ENCODE results near the gene SYPL1. TPM values are rescaled to one million over a fixed set of nuclear protein-coding genes. Genes with fewer than 3 reads are reported as not detected.

SYPL1 gene
- total RNA-seq, 1 donor from 2014 or later: 72.2 TPM

- no peak for DNase-seq (ENCODE audit: extremely low read depth, low read depth, low spot score)
These were observed 43.1 kb downstream of the SYPL1 start for GRCh38 chr7:106068986-106069385.

- no peak for DNase-seq (ENCODE audit: extremely low read depth, low read depth, low spot score)
These were observed 43.6 kb downstream of the SYPL1 start for GRCh38 chr7:106068538-106068961.

DNA sequence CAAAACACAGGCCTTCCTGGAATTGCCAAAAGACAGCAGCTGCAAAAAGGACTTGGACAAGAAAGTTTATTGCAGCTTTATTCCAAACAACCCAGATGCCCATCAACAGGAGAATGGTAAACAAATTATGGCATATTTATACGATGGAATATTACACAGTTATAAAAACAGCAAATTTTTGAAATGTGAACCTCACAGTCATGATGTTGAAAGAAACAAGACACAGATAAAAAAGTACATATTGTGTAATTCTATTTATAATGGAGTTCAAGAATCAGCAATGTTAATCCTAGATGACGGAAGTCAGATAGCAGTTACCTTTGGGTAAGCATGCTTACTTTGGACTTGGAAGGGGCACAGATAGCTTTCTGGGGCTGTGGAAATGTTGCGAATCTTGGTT lies 44.4 kb downstream of the SYPL1 start:
- DNase-seq (ENCODE audit: extremely low read depth, low read depth, low spot score): no peak

- DNase-seq (ENCODE audit: extremely low read depth, low read depth, low spot score): no peak
These were observed 46.3 kb downstream of the SYPL1 start for GRCh38 chr7:106065575-106066500.

- DNase-seq (ENCODE audit: extremely low read depth, low read depth, low spot score): no peak
These were observed 47.1 kb downstream of the SYPL1 start for GRCh38 chr7:106064771-106065574.

DNA sequence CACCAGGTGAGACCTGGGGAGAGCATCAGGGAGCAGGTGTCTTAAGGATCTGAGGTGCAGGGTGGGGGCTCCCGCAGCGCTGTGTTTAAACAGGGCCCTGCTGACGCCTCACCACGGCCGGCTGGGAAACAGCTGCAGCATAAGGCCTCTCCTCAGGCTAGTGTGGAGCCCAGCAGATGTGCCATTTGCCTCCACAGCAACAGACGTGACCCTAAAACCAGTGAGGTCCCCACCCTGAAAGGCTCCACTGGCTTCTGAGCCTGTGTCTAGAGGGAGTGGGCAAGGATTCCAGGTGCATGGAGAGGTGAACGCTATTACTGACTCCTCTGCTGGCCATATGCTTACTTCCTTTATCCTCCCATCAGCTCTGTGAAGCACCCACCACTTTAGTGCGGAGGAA lies 47.8 kb downstream of the SYPL1 start:
- DNase-seq (ENCODE audit: extremely low read depth, low read depth, low spot score): no peak

- DNase-seq (ENCODE audit: extremely low read depth, low read depth, low spot score): no peak
These were observed 48.4 kb downstream of the SYPL1 start for GRCh38 chr7:106063692-106064091.

DNA sequence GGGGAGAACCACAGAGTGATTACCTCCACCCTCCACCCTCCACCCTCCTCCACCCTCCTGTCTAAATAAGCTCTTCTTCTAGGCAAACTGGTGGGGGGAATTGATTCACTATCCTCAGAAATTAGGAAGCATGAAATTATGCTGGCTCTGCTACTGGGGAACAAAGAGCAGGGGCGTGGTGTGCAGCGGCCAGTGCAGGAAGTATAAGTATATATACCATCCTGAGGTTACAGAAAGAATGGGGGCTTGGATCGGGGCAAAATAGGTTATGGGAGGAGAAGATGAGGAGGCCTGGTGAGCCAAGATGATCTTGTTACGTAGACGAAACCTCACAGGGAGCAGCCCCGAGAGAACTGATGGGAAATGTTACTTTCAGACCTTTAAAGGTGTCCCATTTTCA lies 49.1 kb downstream of the SYPL1 start:
- no peak for DNase-seq (ENCODE audit: extremely low read depth, low read depth, low spot score)

DNA sequence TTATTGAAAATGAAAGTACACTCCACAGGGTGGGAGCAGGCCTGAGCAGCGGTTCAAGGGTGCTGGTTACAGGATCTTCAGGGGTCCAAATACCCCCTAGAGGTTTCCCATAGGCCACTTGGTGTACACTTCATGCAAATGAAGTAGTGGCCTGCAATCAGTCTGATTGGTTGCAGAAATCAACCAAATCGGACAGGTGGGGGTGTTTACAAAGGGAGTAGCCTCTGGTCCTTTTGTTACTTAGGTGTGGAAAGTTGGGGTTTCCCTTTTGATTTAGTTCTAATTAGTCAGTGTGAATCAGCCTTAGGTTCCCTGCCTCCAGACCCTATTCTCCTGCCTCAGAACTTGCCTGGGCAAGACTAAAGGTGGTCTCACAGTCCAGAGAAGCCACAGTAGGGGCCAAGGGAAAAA lies 49.6 kb downstream of the SYPL1 start:
- no peak for DNase-seq (ENCODE audit: extremely low read depth, low read depth, low spot score)

GRCh38 chr7:106062006-106062405 lies 50.1 kb downstream of the SYPL1 start:
- DNase-seq (ENCODE audit: extremely low read depth, low read depth, low spot score): no peak

DNA sequence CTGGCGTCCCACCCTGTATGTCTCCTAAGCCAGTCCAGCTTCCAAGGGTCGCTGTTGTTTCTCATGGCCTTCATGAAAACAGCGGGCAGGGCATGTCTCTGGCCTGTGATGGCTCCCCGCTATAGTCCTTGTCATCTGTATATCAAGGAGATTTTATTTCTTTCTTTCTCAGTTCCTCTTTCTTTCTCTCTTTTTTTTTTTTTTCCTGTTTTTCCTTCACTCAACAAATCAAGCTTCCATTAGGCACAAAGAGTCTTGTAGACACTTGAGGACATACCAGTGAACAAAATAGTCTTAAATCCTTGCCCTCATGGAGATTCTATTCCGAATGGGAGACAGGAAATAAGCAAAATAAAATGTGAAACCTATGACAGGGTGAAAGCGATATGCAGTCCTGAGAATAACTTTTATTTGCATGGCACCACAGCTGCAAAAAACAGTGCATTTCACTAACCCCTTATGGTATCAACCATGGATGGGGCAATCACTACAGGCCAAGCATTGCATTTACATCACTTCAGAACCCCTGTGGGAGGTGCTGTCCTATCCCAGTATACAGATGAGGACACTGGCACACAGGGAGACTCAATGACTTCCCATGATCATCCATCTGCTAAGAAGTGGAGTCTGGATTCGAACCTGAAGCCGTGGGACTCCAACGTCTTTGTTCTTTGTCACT lies 50.7 kb downstream of the SYPL1 start:
- DNase-seq (ENCODE audit: extremely low read depth, low read depth, low spot score): no peak

GRCh38 chr7:106060394-106060920 lies 51.7 kb downstream of the SYPL1 start:
- DNase-seq (ENCODE audit: extremely low read depth, low read depth, low spot score): no peak

DNA sequence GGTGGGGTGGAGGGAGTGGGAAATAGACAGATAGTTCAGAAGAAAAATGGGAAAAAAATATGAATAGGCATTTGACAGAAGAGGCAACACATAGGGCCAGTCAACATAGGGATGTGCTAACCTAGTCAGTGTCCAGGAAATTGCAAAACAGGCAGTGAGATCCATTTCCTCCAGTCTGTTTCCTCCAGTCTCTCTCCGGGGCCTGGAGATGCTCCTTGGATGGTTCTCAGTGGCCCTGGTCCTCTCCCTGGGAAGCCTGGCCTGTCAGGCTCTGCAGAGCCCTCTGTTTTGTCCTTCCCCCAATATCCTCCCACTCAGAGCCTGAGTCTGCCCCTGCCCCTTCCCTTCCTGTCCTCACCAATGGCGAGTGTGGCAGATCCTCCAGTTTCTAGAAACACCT lies 52.6 kb downstream of the SYPL1 start:
- DNase-seq (ENCODE audit: extremely low read depth, low read depth, low spot score): no peak

DNA sequence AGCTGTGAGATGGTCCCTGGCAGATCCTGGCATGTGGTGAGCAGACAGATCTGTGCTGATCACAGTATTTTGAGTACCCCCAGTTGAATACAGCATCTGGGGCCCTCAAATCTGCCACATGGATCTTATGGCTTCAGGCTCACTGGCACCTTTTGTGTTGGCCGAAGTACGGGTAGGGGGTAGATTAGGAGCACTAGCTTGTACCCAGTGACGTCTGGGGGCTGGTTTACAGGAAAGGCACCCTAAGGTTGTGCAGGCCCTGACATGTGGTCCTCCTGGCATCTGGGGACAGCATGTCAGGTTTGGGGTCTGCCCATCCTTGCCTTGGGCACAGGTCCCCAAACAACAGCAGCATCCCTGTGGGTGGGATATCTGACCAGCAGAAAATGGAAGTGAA lies 53.2 kb downstream of the SYPL1 start:
- no peak for DNase-seq (ENCODE audit: extremely low read depth, low read depth, low spot score)

- no peak for DNase-seq (ENCODE audit: extremely low read depth, low read depth, low spot score)
These were observed 53.9 kb downstream of the SYPL1 start for GRCh38 chr7:106057962-106058927.

DNA sequence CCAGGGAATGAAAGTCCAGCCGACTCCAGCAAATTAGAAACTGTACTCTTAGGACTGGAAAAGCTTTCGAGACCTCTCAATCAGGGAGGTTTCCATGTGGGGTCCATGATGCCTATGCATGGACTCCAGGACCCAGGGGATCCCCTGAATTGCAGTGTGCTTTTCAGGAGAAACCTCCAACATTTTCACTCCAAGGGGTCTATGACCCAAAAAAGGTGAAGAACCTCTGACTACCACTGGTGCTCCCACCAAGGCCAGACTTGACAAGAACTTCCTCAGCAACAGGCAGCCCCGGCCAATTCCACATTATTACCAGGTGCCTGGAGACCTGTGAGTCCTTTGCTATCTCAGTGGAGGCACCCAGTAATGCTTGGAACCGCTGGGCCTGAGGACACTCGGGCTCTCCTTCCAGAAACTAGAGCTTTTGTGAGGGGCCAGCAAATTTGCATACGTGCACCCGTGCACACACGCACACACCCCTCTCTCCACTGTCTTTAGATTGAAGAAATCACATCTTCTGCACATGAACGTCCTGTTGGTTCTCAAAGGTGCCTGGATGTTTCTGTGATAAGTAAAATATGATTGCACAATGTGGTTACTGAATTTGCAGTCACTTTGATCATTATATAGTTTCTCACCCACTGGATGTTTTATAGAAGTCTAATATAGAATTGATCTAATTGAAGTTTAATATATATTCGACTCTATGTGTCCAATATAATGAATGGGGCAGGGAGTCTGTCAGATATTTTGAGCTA lies 54.7 kb downstream of the SYPL1 start:
- DNase-seq (ENCODE audit: extremely low read depth, low read depth, low spot score): no peak

DNA sequence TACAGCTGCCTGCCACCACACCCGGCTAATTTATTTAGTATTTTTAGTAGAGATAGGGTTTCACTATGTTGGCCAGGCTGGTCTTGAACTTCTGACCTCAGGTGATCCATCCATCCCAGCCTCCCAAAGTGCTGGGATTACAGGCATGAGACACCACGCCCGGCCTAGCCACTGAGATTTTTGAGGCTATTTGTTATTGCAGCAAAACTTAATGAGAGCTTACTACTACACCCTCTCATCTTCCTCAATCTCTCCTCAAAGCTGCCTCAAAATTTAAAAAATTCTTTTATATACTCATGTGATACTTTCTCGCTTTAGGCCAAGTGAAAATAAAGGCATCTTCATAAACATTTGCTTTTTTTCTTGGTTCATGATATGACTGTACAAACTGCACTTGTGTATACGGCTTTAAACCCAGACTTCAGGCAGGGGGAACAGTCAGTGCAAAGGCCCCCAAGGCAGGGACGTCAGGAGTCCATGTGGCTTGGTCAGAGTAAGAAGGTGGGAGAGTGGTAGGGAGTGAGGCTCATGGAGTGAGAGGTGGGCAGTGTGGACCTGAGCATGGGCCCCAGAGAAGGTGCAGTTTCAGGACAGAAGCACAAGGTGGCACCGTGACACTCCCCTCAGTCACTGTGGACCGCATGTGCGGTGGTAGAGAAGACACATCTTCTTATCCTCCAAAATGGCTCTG lies 55.5 kb downstream of the SYPL1 start:
- no peak for DNase-seq (ENCODE audit: extremely low read depth, low read depth, low spot score)

GRCh38 chr7:106054971-106055532 lies 57.1 kb downstream of the SYPL1 start:
- no peak for DNase-seq (ENCODE audit: extremely low read depth, low read depth, low spot score)
